DND-41 (cell line): ENCODE measurements around the gene CXCR2.

Source experiments
- EZH2 ChIP-seq: IDR thresholded peaks from 3 replicates; pipeline ENCODE4 v1.6.1; 2012; ENCODE audit warnings: borderline replicate concordance, low read depth, mild to moderate bottlenecking, moderate library complexity, low read length, inconsistent platforms; ENCODE audit not compliant: severe bottlenecking
- TF ChIP-seq, protein P1 (sequence below): IDR thresholded peaks from 2 replicates; pipeline ENCODE4 v1.5.1; 2012; ENCODE audit warnings: borderline replicate concordance, low read length, moderate library complexity, mild to moderate bottlenecking; ENCODE audit not compliant: poor library complexity, severe bottlenecking; ENCODE audit errors: extremely low read depth

DNA sequence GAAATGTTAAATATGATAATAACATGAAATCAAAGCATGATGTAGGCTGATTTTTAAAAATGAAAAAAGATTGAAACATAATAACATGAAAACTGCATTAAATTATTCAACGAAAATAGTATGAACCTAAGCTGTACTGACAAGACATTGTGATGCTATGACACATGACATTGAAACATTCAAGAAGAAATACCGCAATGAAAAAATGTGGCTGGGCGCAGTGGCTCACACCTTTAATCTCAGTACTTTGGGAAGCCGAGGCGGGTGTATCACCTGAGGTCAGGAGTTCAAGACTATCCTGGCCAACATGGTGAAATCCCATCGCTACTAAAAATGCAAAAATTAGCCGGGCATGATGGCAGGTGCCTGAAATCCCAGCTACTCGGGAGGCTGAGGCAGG lies 26.3 kb downstream of the CXCR2 start:
- TF ChIP-seq, protein P1, sequence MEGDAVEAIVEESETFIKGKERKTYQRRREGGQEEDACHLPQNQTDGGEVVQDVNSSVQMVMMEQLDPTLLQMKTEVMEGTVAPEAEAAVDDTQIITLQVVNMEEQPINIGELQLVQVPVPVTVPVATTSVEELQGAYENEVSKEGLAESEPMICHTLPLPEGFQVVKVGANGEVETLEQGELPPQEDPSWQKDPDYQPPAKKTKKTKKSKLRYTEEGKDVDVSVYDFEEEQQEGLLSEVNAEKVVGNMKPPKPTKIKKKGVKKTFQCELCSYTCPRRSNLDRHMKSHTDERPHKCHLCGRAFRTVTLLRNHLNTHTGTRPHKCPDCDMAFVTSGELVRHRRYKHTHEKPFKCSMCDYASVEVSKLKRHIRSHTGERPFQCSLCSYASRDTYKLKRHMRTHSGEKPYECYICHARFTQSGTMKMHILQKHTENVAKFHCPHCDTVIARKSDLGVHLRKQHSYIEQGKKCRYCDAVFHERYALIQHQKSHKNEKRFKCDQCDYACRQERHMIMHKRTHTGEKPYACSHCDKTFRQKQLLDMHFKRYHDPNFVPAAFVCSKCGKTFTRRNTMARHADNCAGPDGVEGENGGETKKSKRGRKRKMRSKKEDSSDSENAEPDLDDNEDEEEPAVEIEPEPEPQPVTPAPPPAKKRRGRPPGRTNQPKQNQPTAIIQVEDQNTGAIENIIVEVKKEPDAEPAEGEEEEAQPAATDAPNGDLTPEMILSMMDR: no peak
- no peak for TF ChIP-seq EZH2
